ENCODE measurements around the gene CARMIL1. TPM values are rescaled to one million over a fixed set of nuclear protein-coding genes. Genes with fewer than 3 reads are reported as not detected.
A peak's percentile ranks its signal among the peaks of the same experiment; 100 is the strongest.

CARMIL1 gene
- total and polyA plus RNA-seq, 4 experiments from 2014 or later: 0.08 to 3.5 (median 2.4) TPM

DNA sequence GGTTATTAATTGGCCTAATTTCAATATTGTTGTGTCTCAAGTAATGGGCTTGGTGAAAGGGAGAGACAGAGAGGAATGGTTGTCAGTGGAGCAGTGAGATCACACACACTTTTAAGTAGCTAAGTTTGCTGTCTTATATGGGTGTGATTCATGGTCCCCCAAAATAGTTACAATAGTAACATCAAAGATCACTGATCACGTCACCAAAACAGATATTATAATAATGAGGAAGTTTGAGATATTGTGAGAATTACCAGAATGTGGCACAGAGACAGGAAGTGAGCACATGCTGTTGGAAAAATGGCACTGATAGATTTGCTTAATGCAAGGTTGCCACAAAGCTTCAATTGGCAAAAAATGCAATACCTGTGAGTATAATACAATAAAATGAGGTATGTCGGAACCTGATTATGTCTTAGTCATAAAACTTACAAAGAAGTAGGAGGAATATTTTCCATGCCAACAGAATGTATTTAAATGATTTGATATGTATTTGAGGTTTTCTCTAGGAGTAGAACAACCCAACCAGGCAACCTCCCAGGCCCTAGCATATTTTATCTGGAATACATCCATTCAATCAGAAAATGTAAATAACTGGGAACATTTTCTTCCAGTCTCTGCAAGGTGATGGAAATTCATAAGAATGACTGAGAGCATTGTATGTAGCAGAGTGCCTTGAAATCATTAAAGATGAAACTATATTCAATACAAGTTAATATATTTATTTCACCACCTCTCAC, 167.8 kb downstream of the CARMIL1 start:
- Histone ChIP-seq H3K4me1 (ENCODE audit: insufficient read depth, low read length) (peaks cover 4% of the 10 kb centered on the region), H3K4me3 (ENCODE audit: low read length in 2 of 2) (no peak overlapping the region), H3K36me3 (ENCODE audit: insufficient read depth, low read length) (no peaks in the 10 kb centered on the region), H3K9me3 (ENCODE audit: control insufficient read depth in 1 of 2, low read length in 2 of 2) (no peaks in the 10 kb centered on the region), H3K27ac (ENCODE audit: low read depth, low read length) (no peak overlapping the region), H3K27me3 (ENCODE audit: insufficient read depth, low read length) (no peaks in the 10 kb centered on the region)
- Mint-ChIP-seq H3K36me3 (peaks cover 0 to 12% of the 10 kb centered on the region in 2 donors), H3K9me3 (peaks cover 0 to 15% (median 4%) of the 10 kb centered on the region in 8 donors), H3K4me1 (peaks cover 3 to 30% (median 11%) of the 10 kb centered on the region in 4 donors), H3K27me3 (no peaks in the 10 kb centered on the region), H3K4me3 (no peak overlapping the region), H3K27ac (no peak overlapping the region)
- CTCF ChIA-PET (ENCODE audit: partially characterized antibody): interaction anchor here (0.8 to 1.6 kb wide), 3 partner anchors 8 to 10 kb away, joined by 3 to 5 read pairs (median 4); no protein-coding TSS in a partner anchor
- intact Hi-C loops (cut with micrococcal nuclease): no loop called here
- no peak for DNase-seq
- POLR2A ChIA-PET (ENCODE audit: partially characterized antibody): interaction anchor here (1.3 kb wide), 1 partner anchor 42 kb away, joined by 3 read pairs; no protein-coding TSS in a partner anchor

DNA sequence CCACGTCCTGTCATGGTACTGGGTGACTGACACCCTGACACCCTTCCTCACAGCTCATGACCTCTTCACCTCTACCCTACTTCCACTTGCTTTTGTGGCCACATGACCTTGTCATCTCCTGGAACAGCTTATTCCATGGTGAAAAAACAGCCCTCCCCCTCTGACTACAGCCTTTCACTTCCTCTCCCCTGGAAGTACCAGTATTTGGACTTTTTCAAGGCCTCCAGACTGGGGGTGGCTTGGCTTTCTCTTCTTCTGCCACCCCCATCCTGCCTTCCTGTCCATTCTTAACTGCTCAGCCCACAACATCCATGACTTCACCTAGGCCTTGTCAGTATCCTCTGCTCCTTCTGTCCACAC, 168.4 kb downstream of the CARMIL1 start:
- H3K4me3 ChIP-seq (ENCODE audit: low read length in 2 of 2): no peak overlapping the region
- Mint-ChIP-seq H3K4me3 (no peak overlapping the region), H3K27me3 (no peaks in the 10 kb centered on the region), H3K36me3 (peaks cover 0 to 12% of the 10 kb centered on the region in 2 donors), H3K4me1 (peaks cover 1 to 25% (median 10%) of the 10 kb centered on the region in 4 donors), H3K27ac (peak overlapping the region in 1 of 7 donors; percentile 41), H3K9me3 (peaks cover 0 to 15% (median 4%) of the 10 kb centered on the region in 8 donors)
- CTCF ChIA-PET (ENCODE audit: partially characterized antibody): interaction anchor here (1.6 kb wide), 1 partner anchor 9 kb away, joined by 4 read pairs; no protein-coding TSS in a partner anchor
- DNase-seq: no peak
- H3K36me3 ChIP-seq (ENCODE audit: insufficient read depth, low read length): no peaks in the 10 kb centered on the region
- no peak overlapping the region for H3K27ac ChIP-seq (ENCODE audit: low read depth, low read length)
- peaks cover 1% of the 10 kb centered on the region for H3K4me1 ChIP-seq (ENCODE audit: insufficient read depth, low read length)
- intact Hi-C loops (cut with micrococcal nuclease): no loop called here
- POLR2A ChIA-PET (ENCODE audit: partially characterized antibody): interaction anchor here (1.3 kb wide), 1 partner anchor 43 kb away, joined by 3 read pairs; no protein-coding TSS in a partner anchor
- no peaks in the 10 kb centered on the region for H3K9me3 ChIP-seq (ENCODE audit: control insufficient read depth in 1 of 2, low read length in 2 of 2)
- no peaks in the 10 kb centered on the region for H3K27me3 ChIP-seq (ENCODE audit: insufficient read depth, low read length)

DNA sequence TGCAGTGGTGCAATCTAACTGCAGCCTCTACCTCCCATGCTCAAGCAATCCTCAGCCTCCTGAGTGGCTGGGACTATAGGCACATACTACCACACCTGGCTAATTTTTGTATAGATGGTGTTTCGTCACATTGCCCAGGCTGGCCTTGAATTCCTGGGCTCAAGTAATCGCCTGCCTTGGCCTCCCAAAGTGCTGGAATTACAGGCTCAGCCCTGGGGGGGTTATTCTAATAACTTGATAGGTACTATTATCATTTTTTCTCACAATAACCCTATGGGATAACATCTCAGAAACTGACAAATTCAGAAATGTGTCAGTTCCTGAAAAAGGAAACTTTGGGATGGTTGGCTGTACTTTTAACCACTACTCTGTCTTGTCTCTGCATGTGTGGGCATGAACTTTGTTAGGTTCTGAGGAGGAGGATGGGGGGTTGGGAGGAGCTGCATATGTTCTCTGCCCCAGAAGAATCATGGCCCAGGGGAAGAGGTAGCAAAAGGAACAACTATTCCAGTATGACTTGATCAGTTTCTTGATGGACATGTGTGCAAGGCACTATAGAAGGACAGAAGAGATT, 169.9 kb downstream of the CARMIL1 start:
- Histone ChIP-seq H3K9me3 (ENCODE audit: control insufficient read depth in 1 of 2, low read length in 2 of 2) (no peaks in the 10 kb centered on the region), H3K4me1 (ENCODE audit: insufficient read depth, low read length) (no peaks in the 10 kb centered on the region), H3K4me3 (ENCODE audit: low read length in 2 of 2) (no peak overlapping the region), H3K36me3 (ENCODE audit: insufficient read depth, low read length) (no peaks in the 10 kb centered on the region), H3K27me3 (ENCODE audit: insufficient read depth, low read length) (no peaks in the 10 kb centered on the region), H3K27ac (ENCODE audit: low read depth, low read length) (no peak overlapping the region)
- H3K4me1 Mint-ChIP-seq: peaks cover 0 to 19% (median 8%) of the 10 kb centered on the region in 4 donors
- H3K4me3 Mint-ChIP-seq: no peak overlapping the region
- peaks cover 0 to 15% (median 4%) of the 10 kb centered on the region in 8 donors for H3K9me3 Mint-ChIP-seq
- CTCF ChIA-PET (ENCODE audit: partially characterized antibody): no interaction called here
- no peak overlapping the region for H3K27ac Mint-ChIP-seq
- no peaks in the 10 kb centered on the region for H3K27me3 Mint-ChIP-seq
- peaks cover 0 to 12% of the 10 kb centered on the region in 2 donors for H3K36me3 Mint-ChIP-seq
- POLR2A ChIA-PET (ENCODE audit: partially characterized antibody): no interaction called here
- intact Hi-C loops (cut with micrococcal nuclease): no loop called here
- DNase-seq: no peak

DNA sequence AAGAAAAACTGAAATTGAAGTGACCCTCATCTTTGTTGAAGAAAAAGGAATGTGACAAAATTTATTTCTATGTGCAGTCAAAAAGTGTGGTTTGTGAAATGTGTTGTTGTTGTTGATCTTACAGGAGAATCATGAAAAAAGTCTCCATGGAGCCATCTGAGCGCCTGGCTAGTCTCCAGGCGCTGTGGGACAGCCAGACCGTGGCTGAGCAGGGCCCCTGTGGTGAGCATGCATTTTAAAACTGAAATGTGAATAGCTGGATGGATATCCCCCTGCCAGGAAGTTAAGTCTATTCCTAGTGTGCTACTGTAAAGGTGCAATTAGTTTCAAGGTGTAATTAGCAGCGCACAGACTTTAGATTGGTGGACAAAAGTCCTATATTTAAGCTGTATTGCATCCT, 170.6 kb downstream of the CARMIL1 start:
- Mint-ChIP-seq H3K36me3 (peaks cover 0 to 12% of the 10 kb centered on the region in 2 donors), H3K9me3 (peaks cover 0 to 15% (median 3%) of the 10 kb centered on the region in 8 donors), H3K4me1 (peaks cover 0 to 19% (median 8%) of the 10 kb centered on the region in 4 donors), H3K27me3 (no peaks in the 10 kb centered on the region), H3K27ac (no peak overlapping the region), H3K4me3 (no peak overlapping the region)
- intact Hi-C loops (cut with micrococcal nuclease): no loop called here
- CTCF ChIA-PET (ENCODE audit: partially characterized antibody): no interaction called here
- no peak for DNase-seq
- Histone ChIP-seq H3K27me3 (ENCODE audit: insufficient read depth, low read length) (no peaks in the 10 kb centered on the region), H3K36me3 (ENCODE audit: insufficient read depth, low read length) (no peaks in the 10 kb centered on the region), H3K4me1 (ENCODE audit: insufficient read depth, low read length) (no peaks in the 10 kb centered on the region), H3K9me3 (ENCODE audit: control insufficient read depth in 1 of 2, low read length in 2 of 2) (no peaks in the 10 kb centered on the region), H3K4me3 (ENCODE audit: low read length in 2 of 2) (no peak overlapping the region), H3K27ac (ENCODE audit: low read depth, low read length) (no peak overlapping the region)
- POLR2A ChIA-PET (ENCODE audit: partially characterized antibody): no interaction called here

DNA sequence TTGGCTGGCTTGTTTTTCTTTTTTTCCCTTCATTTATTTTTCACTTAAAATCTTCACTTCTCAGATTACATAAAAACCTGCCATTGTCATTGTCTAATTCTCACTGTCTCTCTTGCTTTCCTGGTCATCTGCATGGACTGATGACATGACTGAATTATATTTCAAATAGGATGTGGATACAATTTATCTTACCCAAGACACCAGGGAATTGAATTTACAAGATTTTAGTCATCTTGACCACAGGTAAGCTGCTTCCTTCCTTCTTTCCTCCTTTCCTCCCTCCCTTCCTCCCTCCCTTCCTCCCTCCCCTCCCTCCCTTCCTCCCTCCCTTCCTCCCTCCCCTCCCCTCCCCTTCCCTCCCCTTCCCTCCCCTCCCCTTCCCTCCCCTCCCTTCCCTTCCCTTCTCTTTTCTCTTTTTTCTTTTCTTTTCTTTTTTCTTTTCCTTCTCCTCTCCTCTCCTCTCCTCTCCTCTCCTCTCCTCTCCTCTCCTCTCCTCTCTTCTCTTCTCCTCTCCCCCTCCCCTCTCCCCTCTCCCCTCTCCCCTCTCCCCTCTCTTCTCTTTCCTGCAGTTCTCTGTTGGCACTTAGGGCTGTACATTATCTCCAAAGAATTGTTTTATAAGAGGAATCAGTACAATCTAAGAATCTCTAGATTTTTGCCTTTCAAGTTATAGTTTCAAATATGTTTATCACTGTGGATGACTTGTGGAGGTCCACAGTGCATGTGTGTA, 171.5 kb downstream of the CARMIL1 start:
- POLR2A ChIA-PET (ENCODE audit: partially characterized antibody): no interaction called here
- H3K27ac Mint-ChIP-seq: peak overlapping the region in 2 of 7 donors; percentile 35 to 59
- peaks cover 0 to 19% (median 8%) of the 10 kb centered on the region in 4 donors for H3K4me1 Mint-ChIP-seq
- no peak overlapping the region for H3K27ac ChIP-seq (ENCODE audit: low read depth, low read length)
- H3K27me3 Mint-ChIP-seq: no peaks in the 10 kb centered on the region
- no peak overlapping the region for H3K4me3 ChIP-seq (ENCODE audit: low read length in 2 of 2)
- no peaks in the 10 kb centered on the region for H3K4me1 ChIP-seq (ENCODE audit: insufficient read depth, low read length)
- H3K4me3 Mint-ChIP-seq: no peak overlapping the region
- CTCF ChIA-PET (ENCODE audit: partially characterized antibody): no interaction called here
- peaks cover 0 to 10% (median 3%) of the 10 kb centered on the region in 8 donors for H3K9me3 Mint-ChIP-seq
- no peaks in the 10 kb centered on the region for H3K36me3 ChIP-seq (ENCODE audit: insufficient read depth, low read length)
- H3K9me3 ChIP-seq (ENCODE audit: control insufficient read depth in 1 of 2, low read length in 2 of 2): no peaks in the 10 kb centered on the region
- no peaks in the 10 kb centered on the region for H3K27me3 ChIP-seq (ENCODE audit: insufficient read depth, low read length)
- no peak for DNase-seq
- peaks cover 0 to 7% of the 10 kb centered on the region in 2 donors for H3K36me3 Mint-ChIP-seq
- intact Hi-C loops (cut with micrococcal nuclease): no loop called here

DNA sequence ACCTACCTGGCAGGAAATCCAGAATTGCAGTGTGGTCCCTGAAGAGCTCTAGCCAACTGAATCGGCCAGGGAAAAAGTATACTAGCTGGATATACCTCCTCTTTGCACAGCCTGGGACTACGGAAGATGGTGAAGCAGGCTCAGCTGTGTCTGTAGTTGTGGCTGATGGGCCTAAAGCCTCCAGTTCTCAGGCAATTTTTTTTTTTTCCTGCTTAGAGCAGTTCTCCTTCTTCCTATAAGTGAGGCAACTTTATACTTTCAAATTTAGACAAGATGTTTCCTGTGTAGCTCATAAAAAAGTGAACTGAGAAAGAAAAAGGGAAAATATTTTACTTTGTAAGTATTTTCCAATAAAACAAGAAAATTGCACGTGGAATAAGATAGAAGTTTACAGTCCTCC, 172.9 kb downstream of the CARMIL1 start:
- Mint-ChIP-seq H3K36me3 (peaks cover 0 to 3% of the 10 kb centered on the region in 2 donors), H3K27me3 (no peaks in the 10 kb centered on the region), H3K27ac (no peak overlapping the region), H3K9me3 (no peaks in the 10 kb centered on the region), H3K4me1 (peaks cover 0 to 19% (median 5%) of the 10 kb centered on the region in 4 donors), H3K4me3 (no peak overlapping the region)
- H3K9me3 ChIP-seq (ENCODE audit: control insufficient read depth in 1 of 2, low read length in 2 of 2): no peaks in the 10 kb centered on the region
- intact Hi-C loops (cut with micrococcal nuclease): no loop called here
- no peak overlapping the region for H3K4me3 ChIP-seq (ENCODE audit: low read length in 2 of 2)
- DNase-seq: no peak
- H3K27me3 ChIP-seq (ENCODE audit: insufficient read depth, low read length): no peaks in the 10 kb centered on the region
- CTCF ChIA-PET (ENCODE audit: partially characterized antibody): interaction anchor here (0.6 kb wide), 1 partner anchor 17 kb away, joined by 3 read pairs; no protein-coding TSS in a partner anchor
- POLR2A ChIA-PET (ENCODE audit: partially characterized antibody): no interaction called here
- H3K4me1 ChIP-seq (ENCODE audit: insufficient read depth, low read length): no peaks in the 10 kb centered on the region
- no peak overlapping the region for H3K27ac ChIP-seq (ENCODE audit: low read depth, low read length)
- no peaks in the 10 kb centered on the region for H3K36me3 ChIP-seq (ENCODE audit: insufficient read depth, low read length)

DNA sequence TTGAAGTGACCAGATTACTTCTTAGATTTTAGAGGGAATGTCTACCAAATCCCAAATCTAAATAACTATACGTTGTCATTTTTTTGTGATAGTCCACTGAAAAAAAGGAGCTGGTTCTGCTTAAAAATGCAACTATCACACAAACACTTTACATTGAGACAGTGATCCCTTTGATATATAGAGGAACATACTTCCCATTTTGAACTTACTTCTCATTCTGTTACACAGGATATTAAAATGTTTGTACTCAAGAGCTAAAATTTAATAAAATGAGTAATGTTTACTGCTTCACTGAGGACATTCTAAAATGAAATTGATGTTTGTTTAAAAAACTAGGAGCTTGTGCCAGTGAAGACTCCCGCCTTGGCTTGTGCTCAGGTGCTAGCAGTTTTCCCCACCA, 174.1 kb downstream of the CARMIL1 start:
- intact Hi-C loops (cut with micrococcal nuclease): no loop called here
- Histone ChIP-seq H3K4me3 (ENCODE audit: low read length in 2 of 2) (no peak overlapping the region), H3K36me3 (ENCODE audit: insufficient read depth, low read length) (no peaks in the 10 kb centered on the region), H3K4me1 (ENCODE audit: insufficient read depth, low read length) (no peaks in the 10 kb centered on the region), H3K9me3 (ENCODE audit: control insufficient read depth in 1 of 2, low read length in 2 of 2) (no peaks in the 10 kb centered on the region), H3K27ac (ENCODE audit: low read depth, low read length) (no peak overlapping the region), H3K27me3 (ENCODE audit: insufficient read depth, low read length) (no peaks in the 10 kb centered on the region)
- H3K4me1 Mint-ChIP-seq: peaks cover 0 to 10% (median 0%) of the 10 kb centered on the region in 4 donors
- ChIA-PET CTCF (ENCODE audit: partially characterized antibody) (no interaction called here), POLR2A (ENCODE audit: partially characterized antibody) (no interaction called here)
- no peaks in the 10 kb centered on the region for H3K9me3 Mint-ChIP-seq
- no peak overlapping the region for H3K27ac Mint-ChIP-seq
- no peak overlapping the region for H3K4me3 Mint-ChIP-seq
- no peak for DNase-seq
- no peaks in the 10 kb centered on the region for H3K27me3 Mint-ChIP-seq
- H3K36me3 Mint-ChIP-seq: peaks cover 0 to 3% of the 10 kb centered on the region in 2 donors
